NCI-H1092 treated with DMSO at 0.1 percent for 48 hours (cell line): Measurements from ENCODE around the gene ZDHHC14.
A peak's percentile ranks its signal among the peaks of the same experiment; 100 is the strongest.
"Not testable (repeated sequence)": the region's sequence is repeated elsewhere in the genome, so short reads cannot be mapped to it uniquely, and the experiment has no call there.

Experiments used
- DNase-seq: peaks from one replicate; lab custom pipeline; 2025; lab: John Stamatoyannopoulos, UW

The ZDHHC14 gene

GRCh38 chr6:157380779-157381561, at the start of gene ZDHHC14:
ZDHHC14 (plus strand) TSS chr6:157381190.
- peak; percentile 89 for DNase-seq

DNA sequence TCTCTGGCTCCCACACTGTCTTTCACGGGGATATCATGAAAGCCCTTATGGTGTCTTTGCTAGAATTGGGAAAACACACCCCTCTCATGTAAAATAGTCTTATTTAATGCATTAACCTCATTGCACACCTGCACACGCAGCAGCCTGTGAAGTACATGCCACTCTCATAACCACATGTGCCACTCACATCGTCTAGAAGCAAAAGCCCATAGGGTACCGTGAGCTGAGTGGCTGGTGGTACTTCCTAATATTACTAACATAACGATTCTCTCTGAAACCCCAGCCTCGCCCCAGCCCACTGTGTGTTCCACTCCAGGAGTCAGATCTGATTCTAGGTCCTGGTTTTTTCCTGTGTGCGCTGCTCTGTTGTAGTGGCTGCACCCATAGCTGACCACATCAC, 48.2 kb upstream of the ZDHHC14 start:
- DNase-seq: no peak

- no peak for DNase-seq
Observed at GRCh38 chr6:157333537-157333936, 47.5 kb upstream of the ZDHHC14 start.

- no peak for DNase-seq
Observed at GRCh38 chr6:157333956-157334355, 47.0 kb upstream of the ZDHHC14 start.

GRCh38 chr6:157335829-157336228, 45.2 kb upstream of the ZDHHC14 start:
- DNase-seq: no peak

DNA sequence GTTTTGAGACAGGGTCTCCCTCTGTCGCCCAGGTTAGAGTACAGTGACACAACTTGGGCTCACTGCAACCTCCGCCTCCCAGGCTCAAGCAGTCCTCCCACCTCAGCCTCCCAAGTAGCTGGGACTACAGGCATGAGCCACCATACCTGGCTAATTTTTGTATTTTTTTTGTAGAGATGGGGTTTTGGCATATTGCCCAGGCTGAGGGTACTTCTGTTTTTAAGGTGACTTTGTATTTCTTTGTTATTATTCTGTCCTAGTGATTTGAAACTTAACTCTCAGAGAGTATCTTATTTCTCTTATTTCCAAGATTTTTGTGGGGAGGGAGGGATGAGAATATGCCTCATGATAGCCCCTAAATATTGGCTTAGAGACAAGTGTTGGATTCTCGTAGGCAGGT, 43.7 kb upstream of the ZDHHC14 start:
- DNase-seq: not testable (repeated sequence)

GRCh38 chr6:157337751-157338150, 43.2 kb upstream of the ZDHHC14 start:
- DNase-seq: no peak

DNA sequence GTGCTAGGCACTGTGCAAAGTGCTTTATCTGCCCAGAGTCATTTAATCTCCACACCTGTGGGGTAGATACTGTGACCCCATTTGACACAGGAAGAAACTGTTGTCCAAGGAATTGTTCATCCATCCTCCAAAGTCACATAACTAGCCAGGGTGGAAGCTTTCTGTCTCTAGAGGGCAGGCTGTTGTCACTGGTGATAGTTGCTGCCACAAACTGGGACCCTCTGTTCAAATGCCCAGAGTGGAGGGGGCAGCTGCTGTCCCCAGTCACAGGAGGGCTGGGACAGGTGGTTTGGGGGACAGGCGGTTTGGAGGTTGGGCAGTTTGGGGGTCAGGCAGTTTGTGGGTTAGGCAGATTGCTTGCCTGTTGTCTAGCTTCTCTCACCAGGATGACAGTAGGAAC, 41.6 kb upstream of the ZDHHC14 start:
- DNase-seq: no peak

DNA sequence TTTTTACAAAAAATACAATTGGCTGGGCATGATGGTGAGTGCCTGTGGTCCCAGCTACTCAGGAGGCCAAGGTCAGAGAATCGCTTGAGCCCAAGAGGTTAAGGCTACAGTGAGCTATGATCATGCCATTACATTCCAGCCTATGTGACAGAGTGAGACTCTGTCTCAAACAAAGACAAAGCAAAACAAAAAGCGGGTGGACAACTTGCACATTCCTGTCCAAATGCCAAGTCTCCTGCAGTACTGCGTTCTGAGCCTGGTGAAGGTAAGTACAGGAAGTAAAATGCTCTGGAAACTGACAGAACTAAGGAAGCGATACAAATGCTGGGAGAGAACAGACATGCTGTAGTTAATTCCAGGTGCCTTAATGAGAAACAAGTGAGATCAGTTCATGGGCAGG, 37.3 kb upstream of the ZDHHC14 start:
- no peak for DNase-seq

DNA sequence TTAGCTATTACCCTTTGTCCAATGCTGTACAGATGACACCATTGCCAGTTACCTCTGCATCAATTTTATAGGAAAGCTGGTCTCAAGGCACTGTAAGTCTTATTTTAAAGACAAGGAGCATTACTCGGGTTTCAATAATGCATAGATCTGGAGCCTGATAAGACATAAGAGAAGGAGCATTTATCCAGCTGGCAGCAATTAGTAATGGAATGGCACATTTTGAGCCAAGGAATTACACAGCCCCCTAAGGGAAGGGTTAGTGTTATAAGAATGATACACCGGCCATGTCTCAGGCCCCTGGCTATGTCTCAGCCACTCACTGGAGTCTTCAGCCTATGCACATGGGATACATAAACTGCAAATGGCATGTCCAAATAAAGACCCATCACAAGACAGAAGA, 34.6 kb upstream of the ZDHHC14 start:
- no peak for DNase-seq

- no peak for DNase-seq
Observed at GRCh38 chr6:157358287-157358686, 22.7 kb upstream of the ZDHHC14 start.

DNA sequence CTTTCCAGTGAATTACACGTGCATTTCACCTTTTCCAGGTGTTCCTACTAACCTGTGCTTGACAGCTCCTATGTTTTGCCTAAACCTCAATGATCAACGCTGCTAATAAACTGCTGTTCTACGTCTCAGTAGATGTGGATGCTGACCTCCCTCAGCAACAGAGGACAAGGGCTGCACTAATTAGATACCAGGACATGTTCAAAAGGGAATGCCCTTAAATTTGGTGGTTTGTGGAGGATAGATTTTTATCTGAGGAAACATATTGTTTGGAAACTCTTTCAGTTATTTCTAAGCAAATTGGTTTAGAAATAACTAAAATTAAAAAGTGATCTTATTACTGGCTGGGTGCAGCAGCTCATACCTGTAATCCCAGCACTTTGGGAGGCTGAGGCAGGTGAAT, 19.1 kb upstream of the ZDHHC14 start:
- no peak for DNase-seq

DNA sequence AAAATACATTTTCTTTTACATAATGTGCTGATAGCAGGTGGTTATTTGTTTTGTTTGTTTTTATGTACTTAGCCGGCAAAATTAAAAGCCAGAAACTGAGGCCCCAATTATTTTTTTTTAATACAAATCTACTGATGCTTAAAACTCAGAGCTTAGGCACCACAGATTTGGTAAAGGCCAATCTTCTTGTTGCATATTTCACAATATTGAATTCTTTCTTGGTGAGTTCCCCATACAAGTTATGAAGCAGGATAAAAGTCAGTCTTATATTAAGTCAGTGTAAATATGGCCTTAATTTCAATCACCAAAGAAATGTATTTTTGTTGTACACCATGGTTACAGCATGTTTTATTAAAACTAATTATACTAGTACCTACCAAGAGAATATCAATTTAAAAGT, 16.3 kb upstream of the ZDHHC14 start:
- DNase-seq: no peak

GRCh38 chr6:157366648-157367047, 14.3 kb upstream of the ZDHHC14 start:
- DNase-seq: no peak

GRCh38 chr6:157368359-157369049, 12.5 kb upstream of the ZDHHC14 start:
- no peak for DNase-seq

DNA sequence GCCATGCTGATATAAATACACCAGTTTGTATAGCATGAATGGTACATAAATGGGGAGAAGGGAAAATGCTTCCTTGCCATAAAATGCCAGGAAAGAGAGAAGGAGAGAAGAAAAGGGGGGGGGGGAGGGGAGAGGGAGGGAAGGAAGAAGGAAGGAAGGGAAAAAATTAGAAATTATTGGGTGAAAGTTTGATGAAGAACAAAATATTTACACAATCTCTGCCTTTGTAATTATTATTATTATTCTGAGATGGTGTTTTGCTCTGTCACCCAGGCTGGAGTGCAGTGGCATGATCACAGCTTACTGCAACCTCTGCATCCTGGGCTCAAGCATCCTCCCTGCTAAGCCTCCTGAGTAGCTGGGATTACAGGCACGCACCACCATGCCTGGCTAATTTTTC, 10.2 kb upstream of the ZDHHC14 start:
- no peak for DNase-seq

DNA sequence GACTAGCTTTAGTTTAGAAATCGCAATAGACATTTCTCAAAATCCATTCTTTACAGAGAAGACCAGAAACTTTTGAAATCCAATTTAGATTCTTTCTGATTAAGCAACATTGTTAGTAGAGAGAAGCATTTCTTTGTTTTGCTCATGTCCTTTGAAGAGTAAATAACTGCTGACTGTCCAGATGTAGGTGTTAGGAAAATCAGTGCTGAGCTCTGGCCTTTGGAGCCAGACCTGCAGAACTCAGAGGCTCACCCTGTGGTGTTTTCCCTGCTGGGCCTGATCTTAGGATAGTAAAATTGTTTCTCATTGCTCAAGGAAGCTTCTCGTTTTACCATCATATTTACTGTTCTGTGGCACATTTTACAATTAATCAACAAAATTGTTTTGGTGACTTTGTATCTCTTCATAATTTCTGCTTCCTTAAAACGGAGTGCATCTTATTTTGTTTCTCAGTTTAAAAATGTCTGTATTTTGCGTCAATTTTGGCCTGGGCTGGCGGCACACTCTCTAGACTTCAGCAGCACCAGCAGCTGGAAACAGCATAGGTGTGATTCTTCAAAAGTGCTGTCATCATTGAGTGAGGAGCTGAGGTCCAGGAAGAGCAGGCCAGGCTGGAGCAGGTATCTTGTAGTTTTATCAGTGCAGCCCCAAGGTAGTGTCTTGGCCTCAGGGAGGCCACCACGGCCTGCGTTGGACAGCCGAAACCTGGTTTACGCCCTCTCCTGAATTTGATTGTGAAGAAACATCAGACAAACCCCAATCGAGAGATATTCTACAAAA, 8.3 kb upstream of the ZDHHC14 start:
- no peak for DNase-seq

GRCh38 chr6:157374889-157375443, 6.0 kb upstream of the ZDHHC14 start:
- no peak for DNase-seq

DNA sequence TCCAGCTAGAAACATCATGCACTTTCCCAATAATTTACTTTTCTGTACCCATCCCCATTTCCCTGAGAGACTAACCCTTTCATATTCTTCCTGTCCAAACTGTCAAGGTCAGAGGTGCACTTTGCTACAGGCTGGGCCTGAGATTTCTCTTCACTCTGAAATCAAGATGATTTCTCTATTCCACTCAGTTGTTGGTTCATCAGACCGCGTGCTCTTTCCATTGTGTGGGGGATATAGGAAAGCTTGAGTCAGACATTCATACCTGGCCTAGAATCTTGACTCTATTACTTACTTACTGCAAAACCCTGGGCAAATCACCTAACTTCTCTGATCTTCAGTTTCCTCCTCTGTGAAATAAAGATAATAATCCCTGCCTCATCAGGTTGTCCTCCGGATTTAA, 4.7 kb upstream of the ZDHHC14 start:
- no peak for DNase-seq

- DNase-seq: peak; percentile 77
Observed at GRCh38 chr6:157376706-157377230, 4.2 kb upstream of the ZDHHC14 start.

DNA sequence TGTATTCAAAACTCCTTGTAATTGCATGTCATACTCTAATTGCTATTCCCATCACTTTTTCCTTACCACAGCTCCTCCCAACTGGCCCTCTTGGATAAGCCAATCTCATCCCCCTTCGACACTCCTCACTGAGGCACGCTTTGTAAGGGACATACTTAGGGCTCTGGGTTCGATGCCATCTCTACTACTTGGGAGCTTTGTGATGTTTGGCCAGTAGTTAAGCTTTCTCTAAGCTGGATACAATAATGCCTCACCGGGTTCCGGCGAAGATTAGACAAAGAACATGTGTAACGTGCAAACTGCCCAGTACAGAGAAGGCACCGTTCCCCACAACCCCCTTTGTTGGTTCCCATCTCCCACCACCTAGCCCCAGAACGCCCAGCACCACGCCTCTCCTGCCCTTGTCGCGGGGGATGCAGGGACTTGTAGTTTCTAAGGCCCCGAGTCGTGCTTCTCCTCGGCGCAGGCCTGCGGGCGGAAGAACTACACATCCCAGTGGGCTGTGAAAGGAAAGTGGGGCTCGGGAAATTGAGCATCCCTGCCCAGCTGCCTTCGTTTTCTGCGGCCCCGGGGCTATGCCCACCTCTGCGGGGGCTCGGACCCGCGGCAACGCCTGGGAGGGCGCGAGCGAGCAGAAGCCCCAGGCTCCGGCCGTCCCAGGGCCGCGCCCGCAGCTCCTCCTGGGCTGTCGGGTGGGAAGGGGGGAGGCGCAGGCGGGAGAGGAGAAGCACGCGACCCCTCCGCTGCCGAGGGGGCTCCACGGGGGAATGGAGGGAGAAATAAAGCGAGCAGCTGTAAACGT, 1.1 kb upstream of the ZDHHC14 start:
- peak; percentile 94 for DNase-seq

DNA sequence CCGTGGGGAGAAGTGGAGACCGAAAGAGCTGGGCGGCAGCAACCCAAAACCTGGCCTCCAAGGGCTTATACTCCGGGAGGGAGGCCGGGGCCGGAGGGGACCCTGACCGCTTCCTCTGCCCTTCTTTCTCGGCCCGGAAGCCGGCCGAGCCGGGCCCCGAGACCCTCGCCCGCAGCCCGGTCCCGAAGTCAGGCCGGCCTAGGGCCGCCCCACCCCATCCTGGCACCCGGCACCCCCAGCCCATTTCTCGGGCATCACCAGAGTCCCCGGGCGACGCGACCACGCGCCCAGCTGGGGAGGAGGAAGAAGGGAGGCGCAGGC, 572 bp upstream of the ZDHHC14 start:
- DNase-seq: no peak
